Measurements from ENCODE around the gene ZYG11B.
"Not testable (repeated sequence)": the region's sequence is repeated elsewhere in the genome, so short reads cannot be mapped to it uniquely, and the experiment has no call there.

Gene ZYG11B

GRCh38 chr1:52707927-52708655, 18.2 kb upstream of the ZYG11B start:
- DNase-seq (ENCODE audit: low read depth in 2 of 2), result no peak

GRCh38 chr1:52709016-52709415, 17.2 kb upstream of the ZYG11B start:
- DNase-seq (ENCODE audit: low read depth in 2 of 2), result no peak

DNA sequence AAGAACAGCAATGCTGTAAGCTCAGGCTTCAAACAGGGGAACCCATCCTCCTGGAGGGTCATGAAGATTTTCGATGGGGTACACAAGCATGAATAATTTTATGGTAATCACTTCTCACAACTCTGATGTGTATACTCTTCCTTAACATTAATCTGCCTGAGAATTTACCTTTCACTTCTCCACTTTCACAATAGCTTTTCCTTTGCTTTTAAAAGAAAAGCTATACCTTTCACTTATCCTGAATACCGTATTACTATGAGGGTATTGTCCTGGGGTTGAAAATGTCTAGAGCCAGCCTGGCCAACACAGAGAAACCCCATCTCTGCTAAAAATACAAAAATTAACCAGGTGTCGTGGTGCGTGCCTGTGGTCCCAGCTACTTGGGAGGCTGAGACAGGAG, 12.7 kb upstream of the ZYG11B start:
- DNase-seq (ENCODE audit: low read depth in 2 of 2), result no peak

DNA sequence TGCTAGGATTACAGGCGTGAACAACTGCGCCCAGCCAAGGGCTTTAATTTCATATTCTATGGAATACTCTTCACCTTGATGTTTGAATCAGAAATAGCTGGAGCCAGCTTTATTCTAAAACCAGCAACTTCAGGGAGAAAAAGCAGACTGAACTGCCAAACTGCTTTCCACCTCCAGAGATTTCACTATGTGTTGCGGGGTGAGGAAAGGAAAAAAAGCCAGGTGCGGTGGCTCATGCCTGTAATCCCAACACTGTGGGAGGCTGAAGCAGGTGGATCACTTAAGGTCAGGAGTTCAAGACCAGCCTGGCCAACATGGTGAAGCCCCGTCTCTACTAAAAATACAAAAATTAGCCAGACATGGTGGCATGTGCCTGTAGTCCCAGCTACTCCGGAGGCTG, 11.0 kb upstream of the ZYG11B start:
- DNase-seq (ENCODE audit: low read depth in 2 of 2), result not testable (repeated sequence)

GRCh38 chr1:52723260-52723659, 3.0 kb upstream of the ZYG11B start:
- no peak for DNase-seq (ENCODE audit: low read depth in 2 of 2)

DNA sequence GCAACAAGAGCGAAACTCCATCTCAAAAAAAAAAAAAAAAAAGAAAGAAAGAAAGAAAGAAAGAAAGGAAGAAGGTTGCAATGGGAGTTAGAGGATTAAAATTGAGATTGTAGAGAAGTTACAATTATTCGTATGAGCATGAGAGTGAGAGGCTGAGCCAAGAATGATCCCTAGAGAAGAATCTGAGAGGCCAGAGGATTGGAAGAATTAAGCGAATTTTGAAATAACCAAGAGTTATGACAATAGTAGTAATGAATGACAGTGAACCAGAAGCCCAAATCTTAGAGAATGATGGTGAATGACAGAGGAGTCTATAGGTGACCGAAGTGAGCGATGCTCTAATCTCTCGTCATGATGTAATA, 369 bp upstream of the ZYG11B start:
- no peak for DNase-seq (ENCODE audit: low read depth in 2 of 2)

GRCh38 chr1:52727114-52727586, 897 bp downstream of the ZYG11B start:
- DNase-seq (ENCODE audit: low read depth in 2 of 2), result no peak

- DNase-seq (ENCODE audit: low read depth in 2 of 2), result no peak
Observed at GRCh38 chr1:52727956-52728656, 1.9 kb downstream of the ZYG11B start.

DNA sequence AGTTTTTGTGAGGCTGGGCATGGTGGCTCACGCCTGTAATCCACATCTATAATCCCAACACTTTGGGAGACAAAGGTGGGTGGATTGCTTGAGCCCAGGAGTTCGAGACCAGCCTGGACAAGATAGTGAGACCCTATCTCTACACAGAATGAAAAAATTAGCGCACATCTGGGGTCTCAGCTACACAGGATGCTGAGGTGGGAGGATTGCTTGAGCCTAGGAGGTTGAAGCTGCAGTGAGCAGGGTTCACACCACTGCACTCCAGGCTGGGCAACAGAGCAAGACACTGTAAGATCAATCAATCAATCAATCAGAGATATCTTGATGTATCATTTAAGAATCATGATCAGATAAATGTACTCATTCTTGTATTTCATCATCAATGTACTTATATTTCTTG, 7.1 kb downstream of the ZYG11B start:
- DNase-seq (ENCODE audit: low read depth in 2 of 2), result no peak

GRCh38 chr1:52735371-52735770, 9.1 kb downstream of the ZYG11B start:
- DNase-seq (ENCODE audit: low read depth in 2 of 2), result not testable (repeated sequence)

DNA sequence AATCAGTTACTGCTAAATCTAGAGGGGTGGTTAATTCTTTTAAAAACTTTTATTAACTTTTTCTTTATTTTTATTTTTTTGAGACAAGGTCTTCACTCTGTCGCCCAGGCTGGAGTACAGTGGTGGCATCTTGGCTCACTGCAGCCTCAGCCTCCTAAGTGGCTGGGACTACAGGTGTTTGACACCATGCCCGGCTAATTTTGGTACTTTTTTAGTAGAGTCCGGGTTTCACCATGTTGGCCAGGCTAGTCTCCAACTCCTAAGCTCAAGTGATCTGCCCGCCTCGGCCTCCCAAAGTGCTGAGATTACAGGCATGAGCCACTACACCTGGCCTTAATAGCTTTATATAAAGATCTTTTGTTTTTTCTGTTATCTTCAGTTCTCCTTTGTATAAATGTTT, 11.9 kb downstream of the ZYG11B start:
- no peak for DNase-seq (ENCODE audit: low read depth in 2 of 2)

GRCh38 chr1:52738893-52739292, 12.6 kb downstream of the ZYG11B start:
- DNase-seq (ENCODE audit: low read depth in 2 of 2), result no peak

GRCh38 chr1:52739699-52740467, 13.6 kb downstream of the ZYG11B start:
- no peak for DNase-seq (ENCODE audit: low read depth in 2 of 2)

GRCh38 chr1:52741259-52741658, 15.0 kb downstream of the ZYG11B start:
- no peak for DNase-seq (ENCODE audit: low read depth in 2 of 2)

DNA sequence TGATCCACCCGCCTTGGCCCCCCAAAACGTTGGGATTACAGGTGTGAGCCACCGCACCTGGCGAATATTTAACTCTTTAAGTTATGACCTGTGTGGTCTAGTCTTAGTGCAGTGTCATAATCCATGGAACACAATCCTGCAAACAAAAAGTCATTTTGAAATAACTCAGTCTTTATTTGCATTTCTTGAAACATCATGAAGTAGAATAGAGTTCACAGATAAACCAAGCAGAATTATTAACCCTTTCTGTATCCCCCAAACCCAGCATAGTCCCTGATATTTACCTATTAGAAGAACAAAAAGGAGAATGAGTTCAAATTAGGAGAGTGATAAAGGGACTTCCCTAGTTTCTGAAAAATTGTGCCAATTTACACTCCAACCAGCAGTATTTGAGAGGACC, 19.9 kb downstream of the ZYG11B start:
- DNase-seq (ENCODE audit: low read depth in 2 of 2), result no peak

GRCh38 chr1:52747450-52747849, 21.2 kb downstream of the ZYG11B start:
- no peak for DNase-seq (ENCODE audit: low read depth in 2 of 2)

DNA sequence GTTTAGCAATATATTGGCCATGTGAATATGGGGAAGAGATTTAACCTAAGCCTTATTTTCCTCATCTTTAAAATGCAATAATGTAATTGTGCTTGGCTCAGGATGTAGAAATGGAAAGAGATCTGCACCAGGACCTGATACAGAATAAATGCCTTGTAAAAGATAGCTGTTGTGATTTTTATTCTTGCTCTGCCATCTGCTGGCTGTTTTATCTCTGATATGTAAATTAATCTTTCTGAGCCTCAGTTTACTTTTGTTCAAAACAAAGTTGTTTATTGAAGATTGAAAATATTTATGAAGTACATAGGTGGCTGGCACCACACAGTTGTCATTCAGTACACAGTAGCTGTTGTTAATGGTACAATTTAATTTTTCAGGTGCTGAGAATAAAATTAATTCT, 21.9 kb downstream of the ZYG11B start:
- DNase-seq (ENCODE audit: low read depth in 2 of 2), result no peak

DNA sequence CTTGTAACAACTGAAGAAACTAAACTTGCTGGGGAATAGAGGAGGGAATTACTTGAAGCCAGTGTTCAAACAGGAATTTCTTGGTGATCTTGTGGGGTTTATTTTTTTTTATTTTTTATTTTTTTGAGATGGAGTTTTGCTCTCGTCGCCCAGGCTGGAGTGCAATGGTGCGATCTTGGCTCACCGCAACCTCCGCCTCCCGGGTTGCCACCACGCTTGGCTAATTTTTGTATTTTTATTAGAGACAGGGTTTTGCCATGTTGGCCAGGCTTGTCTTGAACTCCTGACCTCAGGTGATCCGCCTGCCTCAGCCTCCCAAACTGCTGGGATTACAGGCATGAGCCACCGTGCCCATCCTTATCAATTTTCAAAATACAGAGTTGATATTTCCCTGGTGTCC, 23.2 kb downstream of the ZYG11B start:
- not testable (repeated sequence) for DNase-seq (ENCODE audit: low read depth in 2 of 2)

- not testable (repeated sequence) for DNase-seq (ENCODE audit: low read depth in 2 of 2)
Observed at GRCh38 chr1:52750139-52750538, 23.9 kb downstream of the ZYG11B start.

DNA sequence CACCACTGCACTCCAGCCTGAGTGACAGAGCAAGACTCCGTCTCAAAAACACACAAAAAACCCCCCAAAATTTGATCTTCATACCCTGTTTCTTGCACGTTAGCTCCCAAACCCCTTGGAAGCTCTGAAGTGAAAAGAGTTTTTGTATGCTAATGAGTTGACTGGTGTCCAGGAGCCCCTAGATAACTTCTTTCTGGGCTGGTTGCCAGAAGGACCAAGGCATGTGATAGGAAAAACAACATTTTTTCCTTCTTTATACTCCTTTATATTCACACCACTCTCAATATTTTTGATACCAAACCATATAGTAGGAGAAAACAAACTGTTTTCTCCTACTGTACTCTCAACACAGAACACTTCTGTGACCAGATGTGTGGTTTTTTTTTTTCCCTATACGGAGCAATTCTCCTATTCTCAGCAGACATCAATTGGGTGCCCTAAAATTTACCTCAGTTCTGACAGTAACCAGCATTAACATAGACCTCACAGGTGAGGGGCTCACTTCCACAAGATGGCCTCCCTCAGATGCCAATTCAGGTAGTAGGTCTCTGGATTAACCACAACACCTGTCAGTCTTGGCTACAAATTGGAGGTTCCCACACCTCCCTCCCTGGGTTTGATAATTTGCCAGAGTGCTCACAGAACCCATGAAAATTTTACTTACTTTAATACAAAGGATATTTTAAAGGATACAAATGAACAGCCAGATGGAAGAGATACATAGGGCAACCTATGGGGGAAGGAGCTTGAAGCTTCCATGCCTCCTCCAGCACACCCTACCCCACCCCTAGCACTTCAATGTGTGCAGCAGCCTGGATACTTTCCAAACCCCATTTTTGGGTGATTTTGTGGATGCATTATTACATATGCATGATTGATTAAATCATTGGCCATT, 25.6 kb downstream of the ZYG11B start:
- no peak for DNase-seq (ENCODE audit: low read depth in 2 of 2)

GRCh38 chr1:52752484-52752826, 26.2 kb downstream of the ZYG11B start:
- no peak for DNase-seq (ENCODE audit: low read depth in 2 of 2)

GRCh38 chr1:52753169-52753568, 26.9 kb downstream of the ZYG11B start:
- no peak for DNase-seq (ENCODE audit: low read depth in 2 of 2)

Measured in activated CD4-positive, alpha-beta T cell treated with anti-CD3 and anti-CD28 coated beads for 24 hours (primary cell).